Right hindlimb (tissue), 1 donor: ENCODE results near the gene SPPL2B.
"Not testable (repeated sequence)": the region's sequence is repeated elsewhere in the genome, so short reads cannot be mapped to it uniquely, and the experiment has no call there.

ENCODE experiments used
- DNase-seq: peaks from one replicate; pipeline ENCODE4 v3.0.0-alpha.2; 2018

Gene SPPL2B

DNA sequence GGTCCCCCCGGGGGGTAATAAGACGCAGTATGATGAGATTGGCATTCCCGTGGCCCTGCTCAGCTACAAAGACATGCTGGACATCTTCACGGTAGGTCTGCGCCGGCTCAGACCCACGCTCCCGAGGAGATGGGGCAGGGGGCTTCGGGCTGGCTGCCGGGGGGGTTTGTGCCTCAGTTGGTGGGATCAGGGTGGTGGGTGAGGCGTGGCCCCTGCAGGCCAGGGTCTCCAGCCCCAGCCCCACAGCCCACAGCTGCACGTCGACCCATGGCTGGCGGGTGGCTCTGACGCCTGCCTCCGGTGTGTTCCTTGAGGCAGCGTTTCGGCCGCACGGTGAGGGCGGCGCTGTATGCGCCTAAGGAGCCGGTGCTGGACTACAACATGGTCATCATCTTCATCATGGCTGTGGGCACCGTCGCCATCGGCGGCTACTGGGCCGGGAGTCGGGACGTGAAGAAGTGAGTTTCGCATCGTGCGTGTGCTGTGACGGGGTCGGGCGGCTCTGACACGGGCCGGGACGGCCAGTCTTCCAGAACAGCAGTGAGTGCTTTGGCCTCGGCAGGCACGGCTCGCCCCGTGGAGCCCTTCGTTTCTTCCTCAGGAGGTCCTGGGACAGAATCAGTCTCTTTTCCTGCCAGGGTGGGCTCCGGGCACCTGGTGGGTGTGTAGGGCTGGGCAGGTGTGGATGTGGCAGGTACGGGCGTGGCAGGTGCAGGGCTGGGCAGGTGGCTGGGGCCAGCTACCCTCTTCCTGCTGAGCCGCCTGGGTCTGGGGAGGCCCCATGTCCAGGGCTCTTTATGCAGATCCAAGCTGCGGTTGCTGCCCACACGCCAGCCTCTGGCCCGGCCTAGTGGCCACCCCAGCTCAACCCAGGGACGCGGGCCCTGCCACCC, 10.5 kb downstream of the SPPL2B start:
- DNase-seq = no peak

DNA sequence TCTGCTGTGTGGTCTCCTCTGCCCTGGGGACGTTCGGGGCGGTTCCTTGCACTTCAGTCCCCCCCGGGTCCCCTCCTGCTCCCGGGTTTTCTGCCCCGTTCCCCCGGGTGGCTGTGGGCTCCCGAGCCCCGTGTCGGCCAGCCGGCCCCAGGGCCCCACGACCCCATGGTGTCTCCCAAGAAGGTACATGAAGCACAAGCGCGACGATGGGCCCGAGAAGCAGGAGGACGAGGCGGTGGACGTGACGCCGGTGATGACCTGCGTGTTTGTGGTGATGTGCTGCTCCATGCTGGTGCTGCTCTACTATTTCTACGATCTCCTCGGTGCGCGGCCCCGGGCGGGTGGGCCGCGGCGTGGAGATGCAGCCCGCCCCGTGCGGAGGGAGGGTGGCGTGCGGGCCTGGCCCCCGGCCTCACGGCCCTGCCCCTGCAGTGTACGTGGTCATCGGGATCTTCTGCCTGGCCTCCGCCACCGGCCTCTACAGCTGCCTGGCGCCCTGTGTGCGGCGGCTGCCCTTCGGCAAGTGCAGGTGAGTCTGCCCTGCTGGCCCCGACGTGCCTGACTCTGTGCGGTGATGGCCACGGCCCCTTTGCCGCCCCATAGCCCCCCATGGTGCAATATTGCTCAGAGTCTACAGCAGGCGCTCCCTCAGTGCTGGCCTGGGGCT, 11.3 kb downstream of the SPPL2B start:
- DNase-seq = no peak

DNA sequence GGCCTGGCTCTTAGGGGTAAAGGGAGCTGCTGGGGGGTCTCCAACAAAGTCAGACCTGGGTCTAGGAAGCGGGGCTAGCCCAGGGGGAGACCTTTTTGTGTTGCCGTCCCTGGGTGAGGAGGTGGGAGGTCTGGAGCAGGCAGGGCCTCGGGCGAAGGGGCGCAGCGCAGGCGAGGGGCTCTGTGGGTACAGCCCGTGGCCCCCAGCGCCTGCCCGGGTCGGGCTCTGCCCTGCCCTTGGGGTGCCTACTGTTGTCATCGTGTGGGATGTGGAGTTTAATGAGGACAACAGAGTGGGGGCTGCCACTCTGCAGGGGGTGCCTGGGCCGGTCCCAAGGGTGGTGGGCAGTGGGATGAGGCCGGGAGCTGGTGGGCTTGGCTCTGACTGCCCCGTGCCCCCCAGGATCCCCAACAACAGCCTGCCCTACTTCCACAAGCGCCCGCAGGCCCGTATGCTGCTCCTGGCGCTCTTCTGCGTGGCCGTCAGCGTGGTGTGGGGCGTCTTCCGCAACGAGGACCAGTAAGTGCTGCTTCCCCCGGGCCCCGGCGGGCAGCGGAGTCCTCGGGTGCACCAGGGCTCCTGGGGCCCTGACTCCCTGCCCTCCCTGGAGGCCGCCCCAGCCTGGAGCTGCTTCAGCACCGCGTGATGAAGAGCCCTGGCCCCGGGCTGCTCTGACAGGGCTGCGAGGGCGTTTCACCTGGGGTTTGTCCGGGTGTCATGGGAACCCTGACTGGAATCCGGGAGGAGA, 12.2 kb downstream of the SPPL2B start:
- no peak for DNase-seq

DNA sequence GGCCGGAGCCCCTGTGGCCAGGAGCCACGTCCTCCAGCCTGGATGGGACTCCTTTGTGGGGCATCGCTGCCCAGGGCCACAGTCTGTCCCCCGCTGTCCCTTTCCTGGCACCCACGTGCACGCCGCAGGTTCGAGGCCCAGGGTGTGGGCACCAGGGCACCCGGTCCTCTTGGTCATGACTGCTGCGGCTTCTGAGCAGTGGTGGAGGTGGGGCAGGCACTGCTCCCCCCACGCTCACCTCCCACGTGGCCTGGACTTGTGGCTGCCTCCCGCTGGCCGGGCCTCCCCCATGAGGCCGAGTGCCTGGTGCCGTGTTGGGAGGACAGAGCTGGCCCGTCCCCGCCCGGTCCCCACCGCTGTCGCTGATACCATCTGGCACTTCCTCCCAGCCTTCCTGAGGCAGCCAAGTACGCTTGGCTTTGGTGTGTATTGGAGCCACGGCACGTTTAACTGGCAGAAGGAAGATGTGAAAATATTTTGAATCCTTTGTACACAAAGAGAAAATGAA, 12.8 kb downstream of the SPPL2B start:
- no peak for DNase-seq

DNA sequence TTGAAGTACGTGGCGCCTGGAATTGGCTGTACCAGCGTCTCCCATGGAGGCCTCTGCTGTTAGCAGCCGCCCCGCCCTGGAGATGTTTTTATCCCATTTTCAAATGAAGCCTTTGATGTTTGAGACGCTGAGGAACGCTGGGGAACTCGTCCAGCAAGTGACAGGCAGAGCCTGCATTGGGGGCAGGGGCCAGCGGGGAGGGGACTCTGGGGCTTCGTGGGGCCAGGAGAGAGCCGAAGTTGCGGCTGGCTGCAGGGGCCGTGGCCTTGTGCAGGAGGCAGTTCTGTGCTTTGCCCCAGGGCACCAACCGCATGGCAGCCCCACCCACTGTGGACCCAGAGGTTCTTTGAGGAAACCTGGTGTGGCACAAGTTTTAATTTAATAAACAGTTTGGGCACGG, 13.5 kb downstream of the SPPL2B start:
- no peak for DNase-seq

DNA sequence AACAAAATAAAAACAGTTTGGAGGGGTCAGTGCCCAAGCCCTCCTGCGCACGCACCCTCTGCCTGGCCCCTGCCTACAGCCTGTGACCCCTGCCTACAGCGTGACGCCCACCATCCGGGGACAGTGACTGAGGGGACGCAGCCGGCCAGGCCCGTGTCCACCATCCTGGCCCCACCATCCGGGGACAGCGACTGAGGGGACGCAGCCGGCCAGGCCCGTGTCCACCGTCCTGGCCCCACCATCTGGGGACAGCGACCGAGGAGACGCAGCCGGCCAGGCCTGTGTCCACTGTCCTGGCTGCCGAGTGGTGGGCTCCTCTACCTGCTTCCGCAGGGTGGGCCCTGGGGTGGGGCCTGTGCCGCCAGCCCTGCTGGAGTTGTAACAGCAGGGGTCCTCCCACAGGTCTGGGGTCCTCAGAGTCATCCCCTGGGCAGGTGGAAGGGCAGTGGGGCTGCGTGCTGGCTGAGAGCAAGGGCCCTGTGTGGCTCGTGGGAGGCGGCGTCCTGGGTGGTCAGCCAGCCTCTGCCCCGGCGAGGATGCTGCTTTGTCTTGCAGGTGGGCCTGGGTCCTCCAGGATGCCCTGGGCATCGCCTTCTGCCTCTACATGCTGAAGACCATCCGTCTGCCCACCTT, 14.3 kb downstream of the SPPL2B start:
- no peak for DNase-seq

DNA sequence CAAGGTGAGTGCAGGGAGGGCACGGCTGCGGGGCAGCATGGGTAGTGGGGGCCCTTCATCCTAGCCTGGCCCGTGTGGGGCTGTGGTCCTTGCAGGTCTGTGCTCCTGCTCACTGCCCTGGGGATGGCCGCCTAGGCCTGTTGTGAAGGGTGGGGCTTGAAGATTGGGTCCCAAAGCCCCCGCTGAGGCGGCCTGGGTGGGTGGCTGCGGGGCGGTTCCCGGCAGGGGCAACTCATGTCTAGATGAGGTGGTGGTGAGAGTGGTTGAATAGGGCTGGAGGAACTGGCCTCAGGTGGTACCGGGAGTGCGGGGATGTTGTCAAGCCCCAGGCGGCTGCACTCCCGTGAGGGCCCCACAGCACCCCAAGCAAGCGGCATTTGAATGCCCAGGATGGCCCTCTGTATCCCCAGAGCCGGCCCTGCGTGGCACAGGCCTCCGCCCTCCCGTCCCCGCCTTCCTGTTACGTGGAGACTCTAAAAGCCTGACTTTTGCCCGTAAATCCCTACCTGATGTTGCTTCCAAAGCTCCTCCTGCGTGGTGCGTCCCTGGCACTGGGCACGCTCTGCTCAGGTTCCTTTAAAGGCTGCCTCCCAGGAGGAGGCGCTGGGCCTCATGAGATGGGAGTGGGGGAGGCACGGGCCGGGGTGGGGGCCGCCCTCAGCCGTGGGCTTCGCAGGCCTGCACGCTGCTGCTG, 15.0 kb downstream of the SPPL2B start:
- DNase-seq = no peak

DNA sequence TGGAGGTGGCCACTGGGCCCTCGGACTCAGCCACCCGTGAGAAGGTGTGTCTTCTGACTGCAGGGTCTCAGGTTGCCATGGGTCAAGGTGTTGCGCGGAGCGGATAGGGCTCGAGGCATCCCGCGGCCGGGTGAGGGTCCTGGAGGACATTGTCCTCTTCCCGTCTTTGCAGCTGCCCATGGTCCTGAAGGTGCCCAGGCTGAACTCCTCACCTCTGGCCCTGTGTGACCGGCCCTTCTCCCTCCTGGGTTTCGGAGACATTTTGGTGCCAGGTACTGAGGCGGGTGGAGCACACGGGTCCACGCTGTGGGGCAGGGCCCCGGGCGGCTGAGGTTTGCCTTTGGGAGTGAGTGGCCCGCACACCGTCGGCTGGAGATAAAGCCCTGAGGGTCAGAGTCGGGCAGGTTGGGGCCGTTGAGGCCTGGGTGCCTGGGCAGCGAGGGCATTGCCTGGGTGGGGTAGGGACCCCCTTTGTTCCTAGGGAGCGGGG, 15.9 kb downstream of the SPPL2B start:
- DNase-seq = no peak

DNA sequence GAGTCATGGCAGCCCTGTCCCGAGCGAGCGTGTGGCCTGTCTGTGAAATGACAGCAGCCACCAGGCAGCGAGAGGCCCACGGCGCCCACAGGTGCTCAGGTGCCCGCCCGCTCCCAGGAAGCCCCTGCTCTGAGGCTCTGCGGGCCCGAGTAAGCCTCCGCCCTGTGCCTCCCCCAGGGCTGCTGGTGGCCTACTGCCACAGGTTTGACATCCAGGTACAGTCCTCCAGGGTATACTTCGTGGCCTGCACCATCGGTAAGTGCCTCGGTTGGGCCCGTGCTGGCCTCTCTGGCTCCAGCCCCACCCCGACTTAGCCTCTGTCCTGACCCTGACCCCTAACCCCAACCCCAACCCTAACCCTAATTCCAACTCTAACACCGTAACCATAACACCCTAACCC, 16.6 kb downstream of the SPPL2B start:
- DNase-seq = no peak

DNA sequence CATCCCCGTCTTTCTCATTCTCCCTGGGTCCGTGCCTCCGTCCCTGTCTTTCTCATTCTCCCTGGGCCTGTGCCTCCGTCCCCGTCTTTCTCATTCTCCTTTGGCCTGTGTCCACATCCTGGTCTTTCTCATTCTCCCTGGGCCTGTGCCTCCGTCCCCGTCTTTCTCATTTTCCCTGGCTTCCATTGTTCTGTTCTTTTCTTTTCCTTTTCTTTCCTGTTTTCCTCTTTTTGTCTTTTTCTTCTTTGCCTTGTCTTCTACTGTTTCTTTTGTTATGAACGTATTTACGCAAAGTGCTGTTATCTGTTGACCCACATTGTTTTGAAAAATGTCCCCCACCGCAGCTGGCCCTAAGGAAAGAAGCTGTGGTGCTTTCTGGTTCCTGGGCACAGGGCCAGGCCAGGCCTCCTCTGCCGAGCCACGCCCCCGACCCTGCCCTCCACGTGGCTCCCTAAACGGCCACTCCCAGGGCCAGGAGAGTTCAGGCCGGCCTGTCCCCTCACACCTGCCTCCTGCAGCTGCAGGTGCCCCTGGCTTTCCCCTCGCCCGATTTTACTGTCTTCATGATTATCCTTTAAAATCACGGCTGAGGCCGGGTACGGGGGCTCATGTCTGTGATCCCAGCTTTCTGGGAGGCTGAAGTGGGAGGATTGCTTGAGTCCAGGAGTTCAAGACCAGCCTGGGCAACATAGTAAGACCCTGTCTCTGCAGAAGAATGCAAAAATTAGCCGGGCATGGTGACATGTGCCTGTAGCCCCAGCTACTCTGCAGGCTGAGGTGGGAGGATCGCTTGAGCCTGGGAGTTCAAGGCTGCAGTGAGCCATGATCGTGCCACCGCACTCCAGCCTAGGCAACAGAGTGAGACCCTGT, 17.5 kb downstream of the SPPL2B start:
- no peak for DNase-seq

DNA sequence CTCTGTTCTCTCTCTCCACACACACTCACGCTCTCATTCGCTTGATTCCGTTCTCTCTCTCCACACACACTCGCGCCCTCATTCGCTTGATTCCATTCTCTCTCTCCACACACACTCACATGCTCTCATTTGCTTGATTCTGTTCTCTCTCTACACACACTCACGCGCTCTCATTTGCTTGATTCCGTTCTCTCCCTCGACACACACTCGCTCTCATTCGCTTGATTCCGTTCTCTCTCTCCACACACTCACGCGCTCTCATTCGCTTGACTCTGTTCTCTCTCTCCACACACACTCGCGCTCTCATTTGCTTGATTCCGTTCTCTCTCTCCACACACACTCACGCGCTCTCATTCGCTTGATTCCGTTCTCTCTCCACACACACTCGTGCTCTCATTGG, 21.3 kb downstream of the SPPL2B start:
- DNase-seq = not testable (repeated sequence)

- DNase-seq = no peak
Observed at GRCh38 chr19:2350656-2351055, 22.2 kb downstream of the SPPL2B start.

GRCh38 chr19:2351591-2351990, 23.1 kb downstream of the SPPL2B start:
- no peak for DNase-seq

GRCh38 chr19:2352121-2352520, 23.6 kb downstream of the SPPL2B start:
- DNase-seq = no peak

- no peak for DNase-seq
Observed at GRCh38 chr19:2353159-2353886, 24.8 kb downstream of the SPPL2B start.

DNA sequence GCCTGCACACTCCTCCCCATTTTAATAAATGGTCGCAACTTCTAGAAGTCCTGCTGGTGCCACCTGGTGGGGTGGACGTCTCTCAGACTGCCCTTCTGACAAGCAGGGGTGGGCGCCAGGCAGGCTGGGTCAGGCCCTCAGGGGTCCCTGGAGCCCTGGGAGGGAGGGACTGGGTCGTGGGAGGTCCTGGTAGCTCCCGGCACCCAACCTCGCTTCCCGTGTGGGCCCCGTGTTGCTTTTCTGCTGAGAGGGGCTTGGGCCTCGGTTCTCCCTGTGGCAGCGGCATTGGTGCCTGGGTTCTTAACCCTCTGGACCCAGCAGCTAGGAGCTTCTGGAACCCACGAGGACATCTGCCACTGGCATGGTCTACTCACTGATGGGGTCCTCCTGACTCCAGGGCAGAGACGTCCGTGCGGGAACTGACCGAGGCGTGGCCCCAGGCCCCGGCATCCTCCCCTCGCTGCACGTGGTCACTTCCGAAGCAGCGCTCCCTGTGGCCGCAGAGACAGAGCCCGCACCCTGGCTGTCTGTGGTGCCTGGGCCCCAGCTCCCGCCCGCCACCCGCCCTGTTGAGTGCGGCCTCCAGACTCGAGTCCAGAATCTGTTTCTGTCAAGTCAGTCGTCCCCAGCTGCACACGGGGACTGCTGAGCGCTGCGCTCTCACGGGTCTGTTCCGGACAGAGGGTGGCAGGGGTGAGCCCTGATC, 25.6 kb downstream of the SPPL2B start:
- DNase-seq = no peak

GRCh38 chr19:2354670-2355069, 26.2 kb downstream of the SPPL2B start:
- no peak for DNase-seq

DNA sequence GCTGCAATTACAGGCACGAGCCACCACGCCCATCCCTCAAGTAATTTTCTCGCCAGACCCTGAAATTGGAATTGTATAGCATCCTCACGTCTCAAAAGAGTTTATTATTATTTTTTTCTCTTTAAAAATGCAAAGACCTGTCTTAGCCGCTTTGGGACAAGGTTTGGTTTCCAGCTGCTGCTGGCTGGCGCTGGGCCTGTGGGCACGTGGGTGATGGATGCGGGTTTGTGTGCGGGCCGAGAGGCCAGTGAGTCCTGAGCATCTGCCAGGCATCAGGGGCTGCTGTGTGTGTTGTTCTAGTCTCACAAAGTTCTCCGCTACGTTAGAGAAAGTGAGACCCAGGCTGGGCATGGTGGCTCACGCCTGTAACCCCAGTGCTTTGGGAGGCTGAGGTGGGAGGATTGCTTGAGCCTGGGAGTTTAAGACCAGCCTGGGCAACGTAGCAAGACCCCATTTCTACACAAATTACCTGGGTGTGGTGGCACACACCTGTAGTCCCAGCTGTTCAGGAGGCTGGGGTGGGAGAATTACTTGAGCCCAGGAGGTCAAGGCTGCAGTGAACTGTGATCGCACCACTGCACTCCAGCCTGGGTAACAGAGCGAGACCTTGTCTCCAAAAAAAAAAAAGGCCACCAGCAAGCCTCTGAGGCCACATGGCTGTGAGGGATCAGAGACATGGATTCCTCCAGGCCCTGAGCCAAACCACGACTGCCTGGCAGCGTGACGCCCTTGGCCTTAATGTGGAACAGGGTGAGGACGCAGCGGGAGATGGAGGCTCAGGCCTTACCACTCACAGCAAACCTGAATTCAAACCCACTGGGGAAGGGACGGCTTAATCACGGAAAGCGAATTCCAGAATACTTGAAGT, 26.9 kb downstream of the SPPL2B start:
- DNase-seq = no peak
